PC-9 (cell line): Measurements from ENCODE around the gene GBA2. TPM values are rescaled to one million over a fixed set of nuclear protein-coding genes. Genes with fewer than 3 reads are reported as not detected.

Experiments used
- BruUV-seq: library from RNA; stranded (reverse); fragments of 400-500 nt; replicated peaks from 2 replicates; lab custom pipeline; 2021; lab: Mats Ljungman, UMichigan
- CTCF ChIA-PET: fragments of 300-600 bp; sonication (Branson Sonifier 250); formaldehyde crosslinking; loops from one replicate; lab custom pipeline; 2022; ENCODE audit warnings: antibody characterized with exemption; lab: Charles Lee
- POLR2A ChIA-PET: fragments of 300-600 bp; sonication (Branson Sonifier 250); formaldehyde crosslinking; loops from one replicate; lab custom pipeline; 2022; ENCODE audit warnings: antibody characterized with exemption; ENCODE audit not compliant: unreplicated experiment; lab: Charles Lee
- DNase-seq, 2 experiments: peaks; one replicate each; pipeline versions ENCODE4 v3.0.0 to v3.0.0-alpha.2; 2015 to 2022; ENCODE audit warnings: mixed read lengths in 1 of 2
- H2AFZ ChIP-seq: fragments of 200-600 bp; sonication (generic); 2 replicates; pipeline ENCODE4 v1.8.1; 2017; ENCODE audit warnings: antibody characterized with exemption
- H3F3A ChIP-seq: fragments of 200-600 bp; sonication (generic); 2 replicates; pipeline ENCODE4 v1.8.1; 2017; ENCODE audit warnings: antibody characterized with exemption, mild to moderate bottlenecking, low read depth; ENCODE audit not compliant: insufficient read depth
- H3K27ac ChIP-seq: fragments of 200-600 bp; sonication (generic); 2 replicates; pipeline ENCODE4 v1.6.1; 2016; ENCODE audit warnings: mixed run types
- H3K27me3 ChIP-seq: fragments of 200-600 bp; sonication (generic); 2 replicates; pipeline ENCODE4 v1.6.1; 2016; ENCODE audit warnings: low read depth, mixed run types; ENCODE audit not compliant: insufficient read depth
- H3K36me3 ChIP-seq: fragments of 200-600 bp; sonication (generic); 2 replicates; pipeline ENCODE4 v1.6.1; 2016; ENCODE audit warnings: low read depth, mixed run types
- H3K4me1 ChIP-seq: fragments of 200-600 bp; sonication (generic); replicated peaks from 2 replicates; pipeline ENCODE4 v1.6.1; 2016; ENCODE audit warnings: mixed run types; ENCODE audit not compliant: insufficient read depth
- H3K4me2 ChIP-seq: fragments of 200-600 bp; sonication (generic); 2 replicates; pipeline ENCODE4 v1.6.1; 2017; ENCODE audit warnings: mixed run types
- H3K4me3 ChIP-seq: fragments of 200-600 bp; sonication (generic); 2 replicates; pipeline ENCODE4 v1.6.1; 2016; ENCODE audit warnings: mixed run types
- H3K79me2 ChIP-seq: fragments of 200-600 bp; sonication (generic); 2 replicates; pipeline ENCODE4 v1.6.1; 2017; ENCODE audit warnings: low read depth, mixed run types
- H3K9me2 ChIP-seq: fragments of 200-600 bp; sonication (generic); 2 replicates; pipeline ENCODE4 v1.8.1; 2017; ENCODE audit warnings: mild to moderate bottlenecking; ENCODE audit not compliant: insufficient read depth
- H3K9me3 ChIP-seq: fragments of 200-600 bp; sonication (generic); 2 replicates; pipeline ENCODE4 v1.8.1; 2016; ENCODE audit warnings: low read depth; ENCODE audit not compliant: insufficient read depth
- H4K20me1 ChIP-seq: fragments of 200-600 bp; sonication (generic); 2 replicates; pipeline ENCODE4 v1.8.1; 2017; ENCODE audit not compliant: insufficient read depth
- CTCF ChIP-seq: fragments of 200-600 bp; sonication (generic); conservative IDR thresholded peaks from 2 replicates; pipeline ENCODE4 v1.6.1; 2017; ENCODE audit warnings: mixed run types, antibody characterized with exemption, mild to moderate bottlenecking, moderate library complexity
- EZH2 ChIP-seq: fragments of 200-600 bp; sonication (generic); IDR thresholded peaks from 2 replicates; pipeline ENCODE4 v1.8.0; 2017; ENCODE audit warnings: antibody characterized with exemption, low read depth
- intact Hi-C: fragments of 100-400 bp; cut with micrococcal nuclease; formaldehyde crosslinking; loops from one replicate; pipeline ENCODE4 v1.10.0; 2022; ENCODE audit not compliant: unreplicated experiment
- total RNA-seq: library from RNA; stranded (reverse); gene quantifications from 2 replicates; pipeline ENCODE4 v1.2.3, GENCODE V29; 2021

Gene GBA2
- total RNA-seq, 1 experiment from 2014 or later = 29.6 TPM

GRCh38 chr9:35727676-35728040 lies 21.4 kb downstream of the GBA2 start:
- Histone ChIP-seq H3F3A (peaks cover 15% of the 10 kb centered on the region), H3K4me2 (peak overlapping the region; percentile 46), H3K79me2 (peaks cover 49% of the 10 kb centered on the region), H4K20me1 (peaks cover 6% of the 10 kb centered on the region; the same call in 1 of the 2 replicates), H3K4me1 (peaks cover 36% of the 10 kb centered on the region), H3K27ac (no peak overlapping the region), H3K9me3 (no peaks in the 10 kb centered on the region), H3K36me3 (no peaks in the 10 kb centered on the region), H2AFZ (no peak overlapping the region), H3K9me2 (no peaks in the 10 kb centered on the region), H3K4me3 (no peak overlapping the region), H3K27me3 (no peaks in the 10 kb centered on the region)
- no peak for TF ChIP-seq CTCF
- TF ChIP-seq EZH2 = no peak
- intact Hi-C loops = no loop called here
- no peak for DNase-seq
- POLR2A ChIA-PET = interaction anchor here (0.6 to 1.7 kb wide), 3 partner anchors 16 to 823 kb away, joined by 3 to 24 read pairs (median 3); no protein-coding TSS in a partner anchor
- BruUV-seq = no TSS peak
- CTCF ChIA-PET = interaction anchor here (0.7 to 1.2 kb wide), 5 partner anchors 14 to 67 kb away, joined by 3 to 5 read pairs (median 4); partner anchors contain the start of gene ARHGEF39

GRCh38 chr9:35726931-35727330 lies 22.1 kb downstream of the GBA2 start:
- H3K9me2 ChIP-seq = no peaks in the 10 kb centered on the region
- peaks cover 36% of the 10 kb centered on the region for H3K4me1 ChIP-seq
- H3F3A ChIP-seq = peaks cover 11% of the 10 kb centered on the region; the same call in 1 of the 2 replicates
- H3K27me3 ChIP-seq = no peaks in the 10 kb centered on the region
- H3K36me3 ChIP-seq = no peaks in the 10 kb centered on the region
- no TSS peak for BruUV-seq
- H3K4me2 ChIP-seq = no peak overlapping the region
- TF ChIP-seq CTCF (no peak), EZH2 (no peak)
- no peak overlapping the region for H3K4me3 ChIP-seq
- H3K27ac ChIP-seq = no peak overlapping the region
- intact Hi-C loops = no loop called here
- no peak for DNase-seq
- H4K20me1 ChIP-seq = peaks cover 6% of the 10 kb centered on the region; the same call in 1 of the 2 replicates
- ChIA-PET POLR2A (no interaction called here), CTCF (interaction anchor here (1.2 kb wide), 1 partner anchor 62 kb away, joined by 5 read pairs; the partner anchor contains the start of gene ARHGEF39)
- H2AFZ ChIP-seq = no peak overlapping the region
- H3K9me3 ChIP-seq = no peaks in the 10 kb centered on the region
- peaks cover 49% of the 10 kb centered on the region for H3K79me2 ChIP-seq

- Histone ChIP-seq H3K4me1 (peaks cover 29% of the 10 kb centered on the region), H3K36me3 (no peaks in the 10 kb centered on the region), H3K4me3 (no peak overlapping the region), H3K79me2 (peaks cover 35% of the 10 kb centered on the region), H3F3A (no peaks in the 10 kb centered on the region; the same call in 1 of the 2 replicates), H3K27ac (no peak overlapping the region), H3K27me3 (no peaks in the 10 kb centered on the region), H3K9me3 (no peaks in the 10 kb centered on the region), H2AFZ (no peak overlapping the region), H4K20me1 (peaks cover 6% of the 10 kb centered on the region; the same call in 1 of the 2 replicates), H3K4me2 (no peak overlapping the region), H3K9me2 (no peaks in the 10 kb centered on the region)
- ChIA-PET POLR2A (no interaction called here), CTCF (no interaction called here)
- TF ChIP-seq EZH2 = no peak
- TF ChIP-seq CTCF = no peak
- intact Hi-C loops = no loop called here
- DNase-seq = no peak
- no TSS peak for BruUV-seq
Observed at GRCh38 chr9:35725362-35725761, 23.7 kb downstream of the GBA2 start.
